ENCODE data around the gene COG5.

DNA sequence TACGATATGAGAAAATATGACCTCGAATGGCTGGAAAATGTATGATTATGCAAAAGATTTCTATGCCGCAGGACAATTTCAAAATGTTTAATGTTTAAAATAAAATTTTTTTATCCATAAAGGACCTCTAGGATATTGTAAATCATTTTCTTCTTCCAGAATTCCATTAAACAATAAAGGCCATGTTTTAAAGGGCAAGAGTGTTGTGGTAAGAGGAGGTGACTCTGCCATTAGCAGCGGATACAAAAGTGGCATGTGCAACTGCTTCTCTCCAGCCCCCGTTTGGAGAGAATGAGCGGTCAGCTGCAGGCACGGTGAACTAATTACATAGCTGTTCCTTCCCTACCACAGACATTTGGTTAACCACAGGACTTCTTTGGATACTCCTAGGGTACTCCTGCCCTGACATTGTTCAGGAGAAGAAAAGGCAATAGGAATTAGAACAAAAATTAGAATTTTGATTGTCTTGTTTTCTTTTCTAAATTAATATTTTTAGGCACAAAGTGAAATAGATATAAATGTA lies 331.1 kb downstream of the COG5 start:
- TF ChIP-seq, protein P1, sequence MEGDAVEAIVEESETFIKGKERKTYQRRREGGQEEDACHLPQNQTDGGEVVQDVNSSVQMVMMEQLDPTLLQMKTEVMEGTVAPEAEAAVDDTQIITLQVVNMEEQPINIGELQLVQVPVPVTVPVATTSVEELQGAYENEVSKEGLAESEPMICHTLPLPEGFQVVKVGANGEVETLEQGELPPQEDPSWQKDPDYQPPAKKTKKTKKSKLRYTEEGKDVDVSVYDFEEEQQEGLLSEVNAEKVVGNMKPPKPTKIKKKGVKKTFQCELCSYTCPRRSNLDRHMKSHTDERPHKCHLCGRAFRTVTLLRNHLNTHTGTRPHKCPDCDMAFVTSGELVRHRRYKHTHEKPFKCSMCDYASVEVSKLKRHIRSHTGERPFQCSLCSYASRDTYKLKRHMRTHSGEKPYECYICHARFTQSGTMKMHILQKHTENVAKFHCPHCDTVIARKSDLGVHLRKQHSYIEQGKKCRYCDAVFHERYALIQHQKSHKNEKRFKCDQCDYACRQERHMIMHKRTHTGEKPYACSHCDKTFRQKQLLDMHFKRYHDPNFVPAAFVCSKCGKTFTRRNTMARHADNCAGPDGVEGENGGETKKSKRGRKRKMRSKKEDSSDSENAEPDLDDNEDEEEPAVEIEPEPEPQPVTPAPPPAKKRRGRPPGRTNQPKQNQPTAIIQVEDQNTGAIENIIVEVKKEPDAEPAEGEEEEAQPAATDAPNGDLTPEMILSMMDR (IDR thresholded peaks at IDR 0.05; ENCODE audit: low read depth, low read length, missing input control), result no peak
- no peak for TF ChIP-seq SP1 (IDR thresholded peaks at IDR 0.05)
